GM18858 (cell line): Measurements from ENCODE around the gene ATXN7L1.

ENCODE experiments used
- ATAC-seq: cut with Tn5 transposase; IDR thresholded peaks from one replicate; pipeline ENCODE4 v1.9.1; 2021; ENCODE audit not compliant: unreplicated experiment

ATXN7L1 gene

GRCh38 chr7:105829681-105830322, 46.6 kb downstream of the ATXN7L1 start:
- ATAC-seq = no peak

- ATAC-seq = no peak
These were observed 48.3 kb downstream of the ATXN7L1 start for GRCh38 chr7:105828141-105828540.

- no peak for ATAC-seq
These were observed 49.1 kb downstream of the ATXN7L1 start for GRCh38 chr7:105827151-105827875.

- no peak for ATAC-seq
These were observed 50.3 kb downstream of the ATXN7L1 start for GRCh38 chr7:105826143-105826542.

GRCh38 chr7:105825371-105825770, 51.0 kb downstream of the ATXN7L1 start:
- ATAC-seq = no peak

- ATAC-seq = no peak
These were observed 53.6 kb downstream of the ATXN7L1 start for GRCh38 chr7:105822806-105823205.

GRCh38 chr7:105821527-105821926, 54.9 kb downstream of the ATXN7L1 start:
- ATAC-seq = no peak

GRCh38 chr7:105820363-105821066, 55.9 kb downstream of the ATXN7L1 start:
- ATAC-seq = no peak

GRCh38 chr7:105819559-105819958, 56.8 kb downstream of the ATXN7L1 start:
- no peak for ATAC-seq

- no peak for ATAC-seq
These were observed 59.3 kb downstream of the ATXN7L1 start for GRCh38 chr7:105816954-105817615.

- no peak for ATAC-seq
These were observed 60.0 kb downstream of the ATXN7L1 start for GRCh38 chr7:105816266-105816843.

- no peak for ATAC-seq
These were observed 60.8 kb downstream of the ATXN7L1 start for GRCh38 chr7:105815576-105815975.

- no peak for ATAC-seq
These were observed 61.9 kb downstream of the ATXN7L1 start for GRCh38 chr7:105814481-105814880.

- no peak for ATAC-seq
These were observed 65.1 kb downstream of the ATXN7L1 start for GRCh38 chr7:105811189-105811847.

GRCh38 chr7:105810556-105810955, 65.8 kb downstream of the ATXN7L1 start:
- ATAC-seq = no peak

- ATAC-seq = peak; percentile 98
These were observed 67.5 kb downstream of the ATXN7L1 start for GRCh38 chr7:105808703-105809590.

GRCh38 chr7:105808209-105808608, 68.2 kb downstream of the ATXN7L1 start:
- no peak for ATAC-seq

- ATAC-seq = no peak
These were observed 69.0 kb downstream of the ATXN7L1 start for GRCh38 chr7:105807448-105807762.

- no peak for ATAC-seq
These were observed 69.6 kb downstream of the ATXN7L1 start for GRCh38 chr7:105806592-105807447.
